Esophagus muscularis mucosa (tissue), 4 donors: ENCODE results near the gene SMPDL3B. TPM values are rescaled to one million over a fixed set of nuclear protein-coding genes. Genes with fewer than 3 reads are reported as not detected.

Source experiments
- DNase-seq: peaks from one replicate; pipeline ENCODE4 v3.0.0-alpha.2; 2017; ENCODE audit errors: extremely low spot score
- H3K27ac ChIP-seq, 4 donors: fragments of 200-600 bp; sonication (generic); replicated peaks in 1 of 4; 1 replicate in 3 of 4; 2 replicates in 1 of 4; pipeline ENCODE4 v1.5.1; 2016 to 2019; ENCODE audit warnings: mild to moderate bottlenecking in 1 of 4
- H3K27me3 ChIP-seq, 4 donors: fragments of 200-600 bp; sonication (generic); one replicate each; pipeline versions ENCODE4 v1.5.1 to v1.6.0; 2016 to 2019
- H3K36me3 ChIP-seq, 4 donors: fragments of 200-600 bp; sonication (generic); one replicate each; pipeline ENCODE4 v1.5.1; 2016 to 2019
- H3K4me1 ChIP-seq, 4 donors: fragments of 200-600 bp; sonication (generic); one replicate each; pipeline ENCODE4 v1.5.1; 2016 to 2019
- H3K4me3 ChIP-seq, 4 donors: fragments of 200-600 bp; sonication (generic); 1 replicate in 2 of 4; 2 replicates in 2 of 4; pipeline ENCODE4 v1.5.1; 2016 to 2019; ENCODE audit warnings: mild to moderate bottlenecking in 4 of 4, moderate library complexity in 1 of 4
- H3K9me3 ChIP-seq, 4 donors: fragments of 200-600 bp; sonication (generic); 1 replicate in 3 of 4; 2 replicates in 1 of 4; pipeline ENCODE4 v1.5.1; 2016 to 2019
- CTCF ChIP-seq, 3 experiments: fragments of 200-600 bp in 2 of 3; fragments of 450-650 bp in 1 of 3; sonication (generic) in 2 of 3; IDR thresholded peaks; one replicate each; pipeline ENCODE4 v1.5.1; 2017 to 2019; ENCODE audit warnings: antibody characterized with exemption in 3 of 3, mild to moderate bottlenecking in 2 of 3, moderate library complexity in 1 of 3
- EP300 ChIP-seq: sonication (generic); formaldehyde crosslinking; IDR thresholded peaks from one replicate; pipeline ENCODE4 v1.6.1; 2017; ENCODE audit warnings: antibody characterized with exemption
- POLR2A ChIP-seq: fragments of 450-650 bp; IDR thresholded peaks from one replicate; pipeline ENCODE4 v1.6.1; 2017; ENCODE audit warnings: antibody characterized with exemption, moderate library complexity, mild to moderate bottlenecking, low read depth
- POLR2AphosphoS5 ChIP-seq, 2 donors: sonication (generic); formaldehyde crosslinking; IDR thresholded peaks; one replicate each; pipeline ENCODE4 v1.6.1; 2017; ENCODE audit warnings: antibody characterized with exemption in 2 of 2
- WGBS: methylation state at CpG from one replicate; pipeline ENCODE4 v1.1.5; 2018; 5-methylcytosine and 5-hydroxymethylcytosine counted together
- intact Hi-C: fragments of 100-400 bp; cut with DNase I; formaldehyde crosslinking; loops from one replicate; pipeline ENCODE4 v1.15.1; 2023
- total RNA-seq, 4 donors: library from RNA; depleted of rRNA; stranded (reverse); fragments of >200 nt; gene quantifications; one replicate each; pipeline versions ENCODE4 v1.1.0 to v1.2.1, GENCODE V29; 2016

Gene SMPDL3B
- total RNA-seq, 4 donors from 2014 or later, result 0.23 to 0.58 TPM; not detected in 2

- TF ChIP-seq POLR2AphosphoS5 (IDR thresholded peaks at IDR 0.05) (no peak), POLR2A (no peak), CTCF (IDR thresholded peaks at IDR 0.05) (no peak), EP300 (no peak)
- 91% methylated on average over 4 of the region's 4 CpGs for WGBS
Measured at GRCh38 chr1:27938488-27938887, 3.7 kb downstream of the SMPDL3B start.

GRCh38 chr1:27940297-27940696, 5.5 kb downstream of the SMPDL3B start:
- no peak for TF ChIP-seq POLR2AphosphoS5 (IDR thresholded peaks at IDR 0.05)
- no peak for TF ChIP-seq POLR2A
- peak in 1 of 3 experiments; percentile 11 for TF ChIP-seq CTCF (IDR thresholded peaks at IDR 0.05)
- no peaks in the 10 kb centered on the region for H3K9me3 ChIP-seq
- intact Hi-C loops, result no loop called here
- 36% methylated on average over 6 of the region's 6 CpGs for WGBS
- peaks cover 0 to 3% (median under 1%) of the 10 kb centered on the region in 4 donors for H3K4me1 ChIP-seq
- DNase-seq, result no peak
- H3K27ac ChIP-seq, result no peak overlapping the region
- H3K27me3 ChIP-seq, result peaks cover 0 to 18% (median 3%) of the 10 kb centered on the region in 4 donors
- H3K36me3 ChIP-seq, result no peaks in the 10 kb centered on the region
- no peak overlapping the region for H3K4me3 ChIP-seq

More at GRCh38 chr1:27938488-27938887, 3.7 kb downstream of the SMPDL3B start:
- Histone ChIP-seq H3K27ac (no peak overlapping the region), H3K4me3 (no peak overlapping the region), H3K36me3 (no peaks in the 10 kb centered on the region), H3K4me1 (peaks cover 6 to 9% (median 8%) of the 10 kb centered on the region in 4 donors), H3K9me3 (no peaks in the 10 kb centered on the region), H3K27me3 (peaks cover 0 to 32% (median 7%) of the 10 kb centered on the region in 4 donors)
- intact Hi-C loops, result no loop called here
- DNase-seq, result no peak

GRCh38 chr1:27940870-27941560, 6.2 kb downstream of the SMPDL3B start:
- intact Hi-C loops, result no loop called here
- H3K27ac ChIP-seq, result no peak overlapping the region
- peaks cover 0 to 11% (median 0%) of the 10 kb centered on the region in 4 donors for H3K27me3 ChIP-seq
- no peaks in the 10 kb centered on the region for H3K4me1 ChIP-seq
- TF ChIP-seq POLR2A (no peak), EP300 (no peak), POLR2AphosphoS5 (IDR thresholded peaks at IDR 0.05) (no peak), CTCF (IDR thresholded peaks at IDR 0.05) (no peak)
- no peaks in the 10 kb centered on the region for H3K9me3 ChIP-seq
- H3K36me3 ChIP-seq, result no peaks in the 10 kb centered on the region
- no peak overlapping the region for H3K4me3 ChIP-seq
- DNase-seq, result no peak
- 82% methylated on average over 9 of the region's 9 CpGs for WGBS

- TF ChIP-seq EP300, result no peak
- no peak for TF ChIP-seq CTCF (IDR thresholded peaks at IDR 0.05)
- no peak for TF ChIP-seq POLR2AphosphoS5 (IDR thresholded peaks at IDR 0.05)
- no peak for TF ChIP-seq POLR2A
- peaks cover 0 to 5% (median 0%) of the 10 kb centered on the region in 4 donors for H3K27me3 ChIP-seq
- no peaks in the 10 kb centered on the region for H3K36me3 ChIP-seq
- H3K27ac ChIP-seq, result no peak overlapping the region
- intact Hi-C loops, result no loop called here
- DNase-seq, result no peak
- no peak overlapping the region for H3K4me3 ChIP-seq
- WGBS, result 81% methylated on average over 12 of the region's 12 CpGs
- no peaks in the 10 kb centered on the region for H3K9me3 ChIP-seq
- no peaks in the 10 kb centered on the region for H3K4me1 ChIP-seq
Measured at GRCh38 chr1:27941671-27942540, 7.1 kb downstream of the SMPDL3B start.
